Bone marrow (tissue), 2 donors: ENCODE results near the gene CLDN15.
"Not testable (repeated sequence)": the region's sequence is repeated elsewhere in the genome, so short reads cannot be mapped to it uniquely, and the experiment has no call there.

Experiments
- DNase-seq, 2 donors: peaks; one replicate each; lab custom pipeline; 2025; lab: John Stamatoyannopoulos, UW

Gene CLDN15

DNA sequence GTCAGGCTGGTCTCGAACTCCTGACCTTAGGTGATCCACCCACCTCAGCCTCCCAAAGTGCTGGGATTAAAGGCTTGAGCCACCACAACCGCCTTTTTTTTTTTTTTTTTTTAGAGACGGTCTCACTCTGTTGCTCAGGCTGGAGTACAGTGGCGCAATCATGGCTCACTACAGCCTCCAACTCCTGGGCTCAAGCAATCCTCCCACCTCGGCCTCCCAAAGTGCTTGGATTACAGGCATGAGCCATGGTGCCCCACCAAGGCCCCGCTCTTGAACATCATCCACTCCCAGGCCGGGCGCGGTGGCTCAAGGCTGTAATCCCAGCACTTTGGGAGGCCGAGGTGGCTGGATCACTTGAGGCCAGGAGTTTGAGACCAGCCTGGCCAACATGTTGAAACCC is 38.1 kb downstream of the CLDN15 start:
- not testable (repeated sequence) for DNase-seq

DNA sequence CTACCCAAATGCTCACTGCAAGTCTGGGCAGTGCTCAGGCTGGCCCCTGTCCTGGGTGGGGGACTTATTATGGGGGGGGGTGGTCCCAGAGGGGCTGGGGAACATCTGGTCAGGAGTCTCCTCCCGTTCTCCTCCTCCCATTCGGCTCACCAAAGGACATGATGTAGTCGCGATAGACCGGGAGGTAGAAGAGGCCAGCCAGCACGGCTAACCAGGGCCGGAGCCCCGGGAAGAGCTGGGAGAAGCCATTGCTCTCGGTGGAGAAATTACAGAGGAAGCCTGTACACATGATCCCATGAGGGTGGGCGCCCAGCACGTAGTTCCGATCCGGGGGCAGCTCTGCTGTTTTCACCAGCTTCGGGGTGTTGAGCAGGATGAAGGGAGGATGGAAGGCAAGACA is 39.1 kb downstream of the CLDN15 start:
- DNase-seq, result no peak

DNA sequence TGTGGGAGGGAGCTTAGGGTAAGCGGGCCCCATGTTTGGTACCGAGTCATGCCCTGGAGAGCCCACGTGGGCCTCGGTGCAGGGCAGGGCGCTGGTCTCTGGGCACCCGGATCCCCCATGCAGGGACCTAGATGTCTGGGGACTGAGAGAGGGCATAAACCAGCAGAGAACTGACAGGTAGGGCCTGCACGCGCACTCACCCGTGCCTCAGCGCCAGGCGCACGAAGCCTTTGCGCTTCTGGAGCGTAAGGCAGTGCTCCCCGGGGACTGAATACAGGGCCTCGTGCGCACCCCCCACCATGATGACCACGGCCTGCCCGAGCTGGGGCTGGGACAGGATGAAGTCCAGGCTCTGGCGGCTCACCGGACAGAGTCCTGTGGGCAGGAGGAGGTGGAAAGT is 39.6 kb downstream of the CLDN15 start:
- no peak for DNase-seq

DNA sequence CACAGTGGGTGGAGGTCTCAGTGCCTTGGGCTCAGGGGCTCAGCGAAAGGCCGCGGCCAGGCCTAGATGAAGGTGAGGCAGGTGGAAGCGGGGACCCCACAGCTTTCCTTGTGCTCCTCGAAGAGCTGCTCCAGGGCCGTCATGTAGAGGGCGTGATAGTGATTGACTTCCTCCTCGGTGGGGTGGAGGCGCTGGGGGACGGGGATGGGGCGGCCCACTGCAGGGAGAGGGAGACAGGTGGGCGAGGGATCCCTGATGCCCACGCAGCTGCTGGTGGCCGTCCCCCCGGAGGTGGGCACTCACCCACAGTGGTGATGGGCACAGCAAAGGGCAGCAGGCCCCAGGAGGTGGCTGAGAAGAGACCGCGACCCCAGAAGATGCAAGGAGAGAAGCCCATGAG is 41.7 kb downstream of the CLDN15 start:
- DNase-seq, result no peak

DNA sequence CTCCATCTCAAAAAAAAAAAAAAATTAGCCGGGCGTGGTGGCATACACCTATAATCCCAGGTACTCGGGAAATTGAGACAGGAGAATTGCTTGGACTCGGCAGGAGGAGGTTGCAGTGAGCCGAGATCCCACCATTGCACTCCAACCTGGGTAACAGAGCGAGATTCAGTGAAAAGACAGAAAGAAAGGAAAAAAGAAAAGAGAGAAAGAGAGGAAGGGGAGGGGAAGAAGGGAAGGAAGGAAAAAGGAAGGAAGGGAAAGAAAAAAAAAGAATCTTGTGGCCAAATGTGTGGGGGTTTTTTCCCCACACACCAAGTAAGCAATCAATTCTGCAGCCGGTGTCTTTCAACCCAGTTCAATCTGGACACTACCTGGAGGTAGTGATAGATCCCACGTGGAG is 48.5 kb downstream of the CLDN15 start:
- no peak for DNase-seq

DNA sequence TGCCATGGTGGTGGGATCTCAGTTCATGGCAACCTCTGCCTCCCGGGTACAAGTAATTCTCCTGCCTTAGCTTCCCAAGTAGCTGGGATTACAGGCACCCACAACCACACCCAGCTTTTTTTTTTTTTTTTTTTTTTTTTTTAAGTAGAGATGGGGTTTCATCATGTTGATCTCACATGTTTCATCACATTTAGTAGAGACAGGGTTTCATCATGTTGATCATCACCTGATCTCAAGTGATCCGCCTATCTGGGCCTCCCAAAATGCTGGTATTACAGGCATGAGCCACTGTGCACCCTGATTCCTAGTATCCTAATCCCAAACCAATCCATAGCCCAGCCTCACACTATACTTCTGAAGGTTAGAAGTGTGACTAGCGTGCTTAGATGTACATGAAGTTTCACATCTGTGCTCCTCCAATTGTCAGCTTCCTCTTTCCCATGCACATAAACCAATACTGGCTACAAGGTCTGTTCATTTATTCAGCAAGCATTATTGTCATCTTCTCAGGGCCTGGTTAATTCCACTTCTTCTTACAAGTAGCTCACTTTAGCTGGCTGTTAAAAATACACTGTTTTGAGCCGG is 50.7 kb downstream of the CLDN15 start:
- no peak for DNase-seq

DNA sequence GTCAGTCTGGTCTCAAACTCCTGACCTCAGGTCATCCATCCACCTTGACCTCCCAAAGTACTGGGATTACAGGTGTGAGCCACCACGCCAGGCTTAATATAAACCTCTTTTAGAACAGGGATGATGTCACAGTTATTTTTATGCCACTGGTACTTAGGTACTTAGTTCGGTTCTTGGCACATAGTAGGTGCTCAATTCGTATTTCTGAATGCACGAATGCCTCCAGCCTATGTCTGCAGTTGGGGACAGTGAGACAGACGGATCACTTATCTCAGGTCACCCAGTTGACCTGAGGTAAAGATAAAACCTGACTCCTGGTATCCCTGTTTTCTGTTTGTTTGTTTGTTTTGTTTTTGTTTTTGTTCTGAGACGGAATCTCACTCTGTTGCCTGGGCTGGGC is 51.4 kb downstream of the CLDN15 start:
- no peak for DNase-seq

DNA sequence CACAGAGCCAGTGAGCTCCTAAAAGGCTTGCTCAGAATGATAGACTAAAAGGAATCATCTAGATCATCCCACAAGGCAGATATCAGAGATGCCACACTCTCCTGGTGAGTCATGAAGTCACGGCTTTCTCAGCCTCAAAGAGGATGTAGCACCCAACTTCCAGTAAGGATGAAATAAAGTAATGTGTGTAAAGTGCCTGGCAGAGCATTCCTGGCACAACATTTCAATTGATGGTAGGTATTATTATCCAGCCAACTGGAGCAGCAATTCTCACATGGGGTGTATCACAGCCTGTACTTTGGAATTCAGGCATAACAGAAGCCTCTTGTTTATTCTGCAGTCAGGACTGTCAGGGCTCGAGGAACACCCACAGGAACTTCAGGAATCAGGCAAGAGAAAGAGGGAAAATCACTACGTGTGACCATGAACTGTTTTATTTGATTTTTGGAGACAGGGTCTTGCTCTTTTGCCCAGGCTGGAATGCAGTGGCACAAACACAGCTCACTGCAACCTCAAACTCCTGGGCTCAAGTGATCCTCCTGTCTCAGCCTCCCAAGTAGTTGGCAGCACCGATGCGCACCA is 52.3 kb downstream of the CLDN15 start:
- DNase-seq, result no peak
